Loucy (cell line): ENCODE data around the gene BRIP1.

Experiments
- H2AFZ ChIP-seq: fragments of 200-600 bp; sonication (generic); 2 replicates; pipeline ENCODE4 v1.6.0; 2016; ENCODE audit warnings: antibody characterized with exemption, mild to moderate bottlenecking, low read length, moderate library complexity
- H3F3A ChIP-seq: fragments of 200-600 bp; 2 replicates; pipeline ENCODE4 v1.6.0; 2016; ENCODE audit warnings: antibody characterized with exemption, low read depth, mild to moderate bottlenecking
- H3K27me3 ChIP-seq: fragments of 200-600 bp; sonication (generic); 2 replicates; pipeline ENCODE4 v1.6.1; 2014; ENCODE audit warnings: low read length, mild to moderate bottlenecking; ENCODE audit not compliant: insufficient read depth, poor library complexity, severe bottlenecking
- H3K36me3 ChIP-seq: fragments of 200-600 bp; sonication (generic); 2 replicates; pipeline ENCODE4 v1.6.1; 2016; ENCODE audit warnings: low read length; ENCODE audit not compliant: insufficient read depth
- H3K4me1 ChIP-seq: fragments of 200-600 bp; sonication (generic); 2 replicates; pipeline ENCODE4 v1.5.1; 2014; ENCODE audit warnings: low read length, mild to moderate bottlenecking; ENCODE audit not compliant: insufficient read depth, poor library complexity, severe bottlenecking
- H3K4me2 ChIP-seq: fragments of 200-600 bp; sonication (generic); 2 replicates; pipeline ENCODE4 v1.6.0; 2014; ENCODE audit warnings: antibody characterized with exemption, low read length, low read depth, mild to moderate bottlenecking; ENCODE audit not compliant: poor library complexity, severe bottlenecking
- H3K4me3 ChIP-seq: fragments of 200-600 bp; sonication (generic); 2 replicates; pipeline ENCODE4 v1.5.1; 2014; ENCODE audit warnings: low read length, mild to moderate bottlenecking, mixed read lengths; ENCODE audit not compliant: poor library complexity, severe bottlenecking
- H3K79me2 ChIP-seq: fragments of 200-600 bp; sonication (generic); 2 replicates; pipeline ENCODE4 v1.6.1; 2014; ENCODE audit warnings: low read length; ENCODE audit not compliant: insufficient read depth
- H3K9ac ChIP-seq: fragments of 200-600 bp; sonication (generic); 2 replicates; pipeline ENCODE4 v1.6.0; 2014; ENCODE audit warnings: mild to moderate bottlenecking, low read depth, low read length, moderate library complexity; ENCODE audit not compliant: poor library complexity, severe bottlenecking
- H3K9me2 ChIP-seq: fragments of 200-600 bp; sonication (generic); replicated peaks from 2 replicates; pipeline ENCODE4 v1.6.1; 2016; ENCODE audit warnings: low read depth, low read length, mixed read lengths
- H3K9me3 ChIP-seq: fragments of 200-600 bp; sonication (generic); 2 replicates; pipeline ENCODE4 v1.6.1; 2014; ENCODE audit warnings: mild to moderate bottlenecking, antibody characterized with exemption, low read length, low read depth; ENCODE audit not compliant: insufficient read depth
- H4K20me1 ChIP-seq: fragments of 200-600 bp; sonication (generic); 2 replicates; pipeline ENCODE4 v1.6.0; 2014; ENCODE audit warnings: antibody characterized with exemption, low read length, mild to moderate bottlenecking; ENCODE audit not compliant: insufficient read depth, poor library complexity, severe bottlenecking
- EZH2phosphoT487 ChIP-seq: fragments of 200-600 bp; IDR thresholded peaks from 2 replicates; pipeline ENCODE4 v1.6.1; 2018; ENCODE audit warnings: antibody characterized with exemption, mild to moderate bottlenecking, moderate library complexity, borderline replicate concordance
- TF ChIP-seq, protein P1 (sequence below): fragments of 200-600 bp; sonication (generic); conservative IDR thresholded peaks from 2 replicates; pipeline ENCODE4 v1.5.1; 2014; ENCODE audit warnings: mild to moderate bottlenecking, antibody characterized with exemption, low read length

Gene BRIP1

GRCh38 chr17:61803796-61804195 lies 59.5 kb downstream of the BRIP1 start:
- Histone ChIP-seq H2AFZ (no peak overlapping the region), H3K9me3 (no peaks in the 10 kb centered on the region), H3F3A (no peaks in the 10 kb centered on the region), H3K4me3 (no peak overlapping the region), H3K27me3 (no peaks in the 10 kb centered on the region), H3K79me2 (no peaks in the 10 kb centered on the region), H4K20me1 (no peaks in the 10 kb centered on the region), H3K9ac (no peak overlapping the region), H3K4me2 (no peak overlapping the region), H3K36me3 (peaks cover 18% of the 10 kb centered on the region; the same call in 1 of the 2 replicates), H3K9me2 (no peaks in the 10 kb centered on the region), H3K4me1 (no peaks in the 10 kb centered on the region)
- TF ChIP-seq, protein P1, sequence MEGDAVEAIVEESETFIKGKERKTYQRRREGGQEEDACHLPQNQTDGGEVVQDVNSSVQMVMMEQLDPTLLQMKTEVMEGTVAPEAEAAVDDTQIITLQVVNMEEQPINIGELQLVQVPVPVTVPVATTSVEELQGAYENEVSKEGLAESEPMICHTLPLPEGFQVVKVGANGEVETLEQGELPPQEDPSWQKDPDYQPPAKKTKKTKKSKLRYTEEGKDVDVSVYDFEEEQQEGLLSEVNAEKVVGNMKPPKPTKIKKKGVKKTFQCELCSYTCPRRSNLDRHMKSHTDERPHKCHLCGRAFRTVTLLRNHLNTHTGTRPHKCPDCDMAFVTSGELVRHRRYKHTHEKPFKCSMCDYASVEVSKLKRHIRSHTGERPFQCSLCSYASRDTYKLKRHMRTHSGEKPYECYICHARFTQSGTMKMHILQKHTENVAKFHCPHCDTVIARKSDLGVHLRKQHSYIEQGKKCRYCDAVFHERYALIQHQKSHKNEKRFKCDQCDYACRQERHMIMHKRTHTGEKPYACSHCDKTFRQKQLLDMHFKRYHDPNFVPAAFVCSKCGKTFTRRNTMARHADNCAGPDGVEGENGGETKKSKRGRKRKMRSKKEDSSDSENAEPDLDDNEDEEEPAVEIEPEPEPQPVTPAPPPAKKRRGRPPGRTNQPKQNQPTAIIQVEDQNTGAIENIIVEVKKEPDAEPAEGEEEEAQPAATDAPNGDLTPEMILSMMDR, result no peak

- Histone ChIP-seq H3K9me3 (no peaks in the 10 kb centered on the region), H4K20me1 (no peaks in the 10 kb centered on the region), H3K4me1 (no peaks in the 10 kb centered on the region), H3K9me2 (no peaks in the 10 kb centered on the region), H3K27me3 (no peaks in the 10 kb centered on the region), H3K79me2 (no peaks in the 10 kb centered on the region), H3K4me2 (no peak overlapping the region), H3K36me3 (peaks cover 18% of the 10 kb centered on the region; the same call in 1 of the 2 replicates), H3F3A (no peaks in the 10 kb centered on the region), H3K4me3 (no peak overlapping the region), H2AFZ (no peak overlapping the region), H3K9ac (no peak overlapping the region)
- TF ChIP-seq EZH2phosphoT487, result no peak
- TF ChIP-seq, protein P1, result no peak
These were observed 60.1 kb downstream of the BRIP1 start for GRCh38 chr17:61803216-61803615.

DNA sequence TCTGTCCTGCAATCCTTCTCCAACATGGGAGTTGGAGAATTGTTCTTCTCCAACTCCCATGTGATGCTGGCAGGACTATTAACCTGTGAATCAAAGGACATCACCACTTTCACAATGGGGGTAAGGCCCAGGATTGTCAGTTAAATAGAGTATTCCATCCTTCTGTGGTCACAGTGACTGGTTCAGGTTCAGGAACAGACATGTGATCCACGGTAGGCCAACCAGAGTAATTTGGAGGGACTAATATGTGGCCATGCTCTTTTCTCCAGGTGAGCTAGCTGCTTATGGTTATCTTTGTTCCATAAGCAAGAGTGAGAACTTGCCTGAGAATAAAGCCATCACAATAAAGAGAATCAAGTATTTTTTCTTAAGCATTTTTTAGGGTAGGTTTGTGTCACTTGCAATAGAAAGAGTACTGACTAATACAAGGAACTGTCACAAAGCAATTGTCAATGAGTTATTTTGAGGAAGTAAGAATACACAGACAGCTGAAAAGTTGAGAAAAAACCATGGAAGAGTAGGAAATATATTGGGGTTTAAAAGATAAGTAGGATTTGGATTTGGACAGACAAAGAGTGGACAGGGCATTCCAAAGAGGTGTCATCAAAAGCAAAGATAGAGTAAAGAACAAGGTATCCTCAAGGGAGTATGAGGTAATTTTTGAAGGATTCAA lies 63.4 kb downstream of the BRIP1 start:
- Histone ChIP-seq H3K27me3 (no peaks in the 10 kb centered on the region), H3K9ac (no peak overlapping the region), H3F3A (no peaks in the 10 kb centered on the region), H3K79me2 (no peaks in the 10 kb centered on the region), H3K36me3 (peaks cover 38% of the 10 kb centered on the region), H4K20me1 (no peaks in the 10 kb centered on the region), H3K4me2 (no peak overlapping the region), H3K9me2 (no peaks in the 10 kb centered on the region), H2AFZ (no peak overlapping the region), H3K4me3 (no peak overlapping the region), H3K4me1 (no peaks in the 10 kb centered on the region), H3K9me3 (no peaks in the 10 kb centered on the region)
- TF ChIP-seq, protein P1, result no peak
- no peak for TF ChIP-seq EZH2phosphoT487
